ENCODE measurements around the gene LRTM2. TPM values are rescaled to one million over a fixed set of nuclear protein-coding genes. Genes with fewer than 3 reads are reported as not detected.

The LRTM2 gene
- total RNA-seq, 1 experiment from 2014 or later: 0.07 TPM

DNA sequence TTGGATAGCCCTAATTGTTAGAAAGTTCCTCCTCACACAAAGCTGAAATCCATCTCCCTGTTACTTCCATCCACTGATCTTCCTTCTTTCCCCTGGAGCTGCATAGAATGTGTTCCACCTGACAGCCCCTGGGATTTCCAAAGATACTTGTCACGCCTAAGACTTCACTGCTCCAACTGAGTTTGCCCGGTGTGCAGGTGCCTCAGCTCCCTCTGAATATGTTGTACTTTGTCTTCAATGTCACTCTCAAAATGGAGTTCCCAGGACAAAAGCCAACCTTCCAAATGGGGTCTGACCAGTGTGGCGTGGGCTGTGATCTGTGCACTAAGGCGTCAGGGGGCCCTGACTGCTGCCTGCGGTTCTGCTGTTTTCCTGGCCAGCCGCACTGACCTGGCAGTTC lies 55.2 kb downstream of the LRTM2 start:
- Histone ChIP-seq H3K9me3 (ENCODE audit: control insufficient read depth in 1 of 2, insufficient read depth in 1 of 2, low read depth in 1 of 2, low read length in 2 of 2) (no peaks in the 10 kb centered on the region), H2AFZ (ENCODE audit: low read depth, low read length, poor library complexity, severe bottlenecking) (no peak overlapping the region), H3K4me1 (ENCODE audit: control insufficient read depth in 1 of 2, insufficient read depth in 2 of 2, low read length in 2 of 2) (no peaks in the 10 kb centered on the region), H4K20me1 (ENCODE audit: insufficient read depth) (no peaks in the 10 kb centered on the region), H3K9me2 (ENCODE audit: insufficient read depth) (no peaks in the 10 kb centered on the region), H3K79me2 (ENCODE audit: insufficient read depth, low read length) (no peaks in the 10 kb centered on the region), H3K36me3 (ENCODE audit: control insufficient read depth in 1 of 2, insufficient read depth in 2 of 2, low read length in 2 of 2) (no peaks in the 10 kb centered on the region), H3K4me3 (replicated peaks in 1 of 2; ENCODE audit: low read depth in 1 of 2, low read length in 2 of 2) (no peak overlapping the region), H3K27ac (ENCODE audit: low read depth, low read length) (no peak overlapping the region), H3K27me3 (ENCODE audit: insufficient read depth, low read length) (peaks cover 20% of the 10 kb centered on the region; the same call in 1 of the 2 replicates), H3K9ac (ENCODE audit: low read length) (no peak overlapping the region), H3K4me2 (ENCODE audit: low read length) (no peak overlapping the region)
- TF ChIP-seq SIN3A (IDR thresholded peaks at IDR 0.05; ENCODE audit: low read depth) (no peak), SRF (IDR thresholded peaks at IDR 0.05; ENCODE audit: low read depth) (no peak), ELF1 (IDR thresholded peaks at IDR 0.05; ENCODE audit: borderline replicate concordance, low read depth) (no peak), CBX3 (IDR thresholded peaks at IDR 0.05; ENCODE audit: low read depth) (no peak), FOSL1 (IDR thresholded peaks at IDR 0.05; ENCODE audit: low read depth) (no peak), EZH2 (IDR thresholded peaks at IDR 0.05) (no peak), TCF7L2 (IDR thresholded peaks at IDR 0.05; ENCODE audit: borderline replicate concordance, extremely low read depth, insufficient read depth, insufficient read length) (no peak), ZFX (IDR thresholded peaks at IDR 0.05) (no peak), POLR2A (IDR thresholded peaks at IDR 0.05; ENCODE audit: borderline replicate concordance, extremely low read depth, insufficient read depth, insufficient read length) (no peak), ZNF274 (IDR thresholded peaks at IDR 0.05; ENCODE audit: low read depth, low read length) (no peak)
- TF ChIP-seq, protein P1, sequence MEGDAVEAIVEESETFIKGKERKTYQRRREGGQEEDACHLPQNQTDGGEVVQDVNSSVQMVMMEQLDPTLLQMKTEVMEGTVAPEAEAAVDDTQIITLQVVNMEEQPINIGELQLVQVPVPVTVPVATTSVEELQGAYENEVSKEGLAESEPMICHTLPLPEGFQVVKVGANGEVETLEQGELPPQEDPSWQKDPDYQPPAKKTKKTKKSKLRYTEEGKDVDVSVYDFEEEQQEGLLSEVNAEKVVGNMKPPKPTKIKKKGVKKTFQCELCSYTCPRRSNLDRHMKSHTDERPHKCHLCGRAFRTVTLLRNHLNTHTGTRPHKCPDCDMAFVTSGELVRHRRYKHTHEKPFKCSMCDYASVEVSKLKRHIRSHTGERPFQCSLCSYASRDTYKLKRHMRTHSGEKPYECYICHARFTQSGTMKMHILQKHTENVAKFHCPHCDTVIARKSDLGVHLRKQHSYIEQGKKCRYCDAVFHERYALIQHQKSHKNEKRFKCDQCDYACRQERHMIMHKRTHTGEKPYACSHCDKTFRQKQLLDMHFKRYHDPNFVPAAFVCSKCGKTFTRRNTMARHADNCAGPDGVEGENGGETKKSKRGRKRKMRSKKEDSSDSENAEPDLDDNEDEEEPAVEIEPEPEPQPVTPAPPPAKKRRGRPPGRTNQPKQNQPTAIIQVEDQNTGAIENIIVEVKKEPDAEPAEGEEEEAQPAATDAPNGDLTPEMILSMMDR (IDR thresholded peaks at IDR 0.05 in 2 of 3, conservative IDR thresholded peaks at IDR 0.05 in 1 of 3; ENCODE audit: borderline replicate concordance in 1 of 3, insufficient read depth in 1 of 3, low read depth in 2 of 3, low read length in 2 of 3): no peak
- TF ChIP-seq, protein P2, sequence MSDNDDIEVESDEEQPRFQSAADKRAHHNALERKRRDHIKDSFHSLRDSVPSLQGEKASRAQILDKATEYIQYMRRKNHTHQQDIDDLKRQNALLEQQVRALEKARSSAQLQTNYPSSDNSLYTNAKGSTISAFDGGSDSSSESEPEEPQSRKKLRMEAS (IDR thresholded peaks at IDR 0.05): no peak
- TF ChIP-seq, protein P3, sequence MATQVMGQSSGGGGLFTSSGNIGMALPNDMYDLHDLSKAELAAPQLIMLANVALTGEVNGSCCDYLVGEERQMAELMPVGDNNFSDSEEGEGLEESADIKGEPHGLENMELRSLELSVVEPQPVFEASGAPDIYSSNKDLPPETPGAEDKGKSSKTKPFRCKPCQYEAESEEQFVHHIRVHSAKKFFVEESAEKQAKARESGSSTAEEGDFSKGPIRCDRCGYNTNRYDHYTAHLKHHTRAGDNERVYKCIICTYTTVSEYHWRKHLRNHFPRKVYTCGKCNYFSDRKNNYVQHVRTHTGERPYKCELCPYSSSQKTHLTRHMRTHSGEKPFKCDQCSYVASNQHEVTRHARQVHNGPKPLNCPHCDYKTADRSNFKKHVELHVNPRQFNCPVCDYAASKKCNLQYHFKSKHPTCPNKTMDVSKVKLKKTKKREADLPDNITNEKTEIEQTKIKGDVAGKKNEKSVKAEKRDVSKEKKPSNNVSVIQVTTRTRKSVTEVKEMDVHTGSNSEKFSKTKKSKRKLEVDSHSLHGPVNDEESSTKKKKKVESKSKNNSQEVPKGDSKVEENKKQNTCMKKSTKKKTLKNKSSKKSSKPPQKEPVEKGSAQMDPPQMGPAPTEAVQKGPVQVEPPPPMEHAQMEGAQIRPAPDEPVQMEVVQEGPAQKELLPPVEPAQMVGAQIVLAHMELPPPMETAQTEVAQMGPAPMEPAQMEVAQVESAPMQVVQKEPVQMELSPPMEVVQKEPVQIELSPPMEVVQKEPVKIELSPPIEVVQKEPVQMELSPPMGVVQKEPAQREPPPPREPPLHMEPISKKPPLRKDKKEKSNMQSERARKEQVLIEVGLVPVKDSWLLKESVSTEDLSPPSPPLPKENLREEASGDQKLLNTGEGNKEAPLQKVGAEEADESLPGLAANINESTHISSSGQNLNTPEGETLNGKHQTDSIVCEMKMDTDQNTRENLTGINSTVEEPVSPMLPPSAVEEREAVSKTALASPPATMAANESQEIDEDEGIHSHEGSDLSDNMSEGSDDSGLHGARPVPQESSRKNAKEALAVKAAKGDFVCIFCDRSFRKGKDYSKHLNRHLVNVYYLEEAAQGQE (IDR thresholded peaks at IDR 0.05; ENCODE audit: low read depth): no peak
- ATAC-seq (no peak), DNase-seq (ENCODE audit: low read depth, low spot score) (no peak)
- ChIA-PET CTCF (no interaction called here), RAD21 (ENCODE audit: low non-redundant PET in 1 of 2, low total read pairs in 2 of 2, uncharacterized antibody in 2 of 2, unreplicated experiment in 2 of 2) (no interaction called here), POLR2A (no interaction called here)
- intact Hi-C loops (cut with micrococcal nuclease): no loop called here
- BruUV-seq (replicated peaks): no TSS peak
